Testis (tissue), 3 donors: ENCODE data around the gene RUSF1. TPM values are rescaled to one million over a fixed set of nuclear protein-coding genes. Genes with fewer than 3 reads are reported as not detected.

Experiments used
- DNase-seq: peaks from one replicate; pipeline ENCODE4 v3.0.0-alpha.2; 2019
- H3K27ac ChIP-seq, 2 donors: fragments of 200-600 bp; sonication (generic); one replicate each; pipeline ENCODE4 v1.5.1; 2019
- H3K27me3 ChIP-seq: fragments of 200-600 bp; sonication (generic); one replicate; pipeline ENCODE4 v1.5.1; 2019
- H3K36me3 ChIP-seq: fragments of 200-600 bp; sonication (generic); one replicate; pipeline ENCODE4 v1.5.1; 2017; ENCODE audit warnings: low read depth; ENCODE audit errors: missing control alignments
- H3K4me1 ChIP-seq: fragments of 200-600 bp; sonication (generic); one replicate; pipeline ENCODE4 v1.5.1; 2019
- H3K4me3 ChIP-seq, 2 donors: fragments of 200-600 bp; sonication (generic); one replicate each; pipeline ENCODE4 v1.5.1; 2017 to 2019
- H3K9me3 ChIP-seq: fragments of 200-600 bp; sonication (generic); one replicate; pipeline ENCODE4 v1.5.1; 2017
- CTCF ChIP-seq, 3 experiments: fragments of 450-650 bp in 2 of 3; fragments of 200-600 bp in 1 of 3; sonication (generic) in 1 of 3; IDR thresholded peaks; one replicate each; pipeline ENCODE4 v1.5.1; 2016 to 2019; ENCODE audit warnings: antibody characterized with exemption in 3 of 3, mild to moderate bottlenecking in 2 of 3, moderate library complexity in 1 of 3
- POLR2A ChIP-seq: fragments of 450-650 bp; IDR thresholded peaks from one replicate; pipeline ENCODE4 v1.6.1; 2017; ENCODE audit warnings: antibody characterized with exemption, mild to moderate bottlenecking, moderate library complexity
- WGBS, 2 donors: methylation state at CpG; one replicate each; pipeline ENCODE4 v1.1.5; 2018; 5-methylcytosine and 5-hydroxymethylcytosine counted together
- intact Hi-C: fragments of 100-400 bp; cut with DNase I; formaldehyde crosslinking; loops from one replicate; pipeline ENCODE4 v1.15.1; 2023; ENCODE audit warnings: low total_unique reads
- polyA plus RNA-seq: library from polyadenylated mRNA; stranded (reverse); fragments of 350-450 nt; fragmentation: Illumina TruSeq; extraction: RNeasy Lipid Tissue Mini Kit (QIAGEN cat#74804); gene quantifications from one replicate; pipeline ENCODE4 v1.2.3, GENCODE V29; 2014; ENCODE audit warnings: low read depth, low replicate concordance; ENCODE audit not compliant: insufficient read depth
- total RNA-seq, 2 donors: library from RNA; depleted of rRNA; stranded (reverse); fragments of >200 nt; gene quantifications; one replicate each; pipeline ENCODE4 v1.2.3, GENCODE V29; 2016

The RUSF1 gene
- total and polyA plus RNA-seq, 3 donors from 2014 or later, result 75.8 to 124 (median 102) TPM

- Histone ChIP-seq H3K36me3 (no peaks in the 10 kb centered on the region), H3K27me3 (no peaks in the 10 kb centered on the region), H3K9me3 (no peaks in the 10 kb centered on the region), H3K4me1 (peaks cover 7% of the 10 kb centered on the region), H3K4me3 (no peak overlapping the region), H3K27ac (no peak overlapping the region)
- TF ChIP-seq POLR2A (no peak), CTCF (IDR thresholded peaks at IDR 0.05) (no peak)
- intact Hi-C loops, result no loop called here
- no peak for DNase-seq
- 86 to 91% methylated on average over 1 to 17 of the region's 17 CpGs for WGBS, 2 donors
These were observed 43.4 kb downstream of the RUSF1 start for GRCh38 chr16:31464781-31465260.

- H3K9me3 ChIP-seq, result no peaks in the 10 kb centered on the region
- no peaks in the 10 kb centered on the region for H3K36me3 ChIP-seq
- intact Hi-C loops, result no loop called here
- DNase-seq, result no peak
- WGBS, 2 donors, result 89 to 96% methylated on average over 12 to 36 of the region's 36 CpGs
- no peak overlapping the region for H3K4me3 ChIP-seq
- peaks cover 7% of the 10 kb centered on the region for H3K4me1 ChIP-seq
- no peak for TF ChIP-seq CTCF (IDR thresholded peaks at IDR 0.05)
- no peak overlapping the region for H3K27ac ChIP-seq
- H3K27me3 ChIP-seq, result no peaks in the 10 kb centered on the region
These were observed 43.8 kb downstream of the RUSF1 start for GRCh38 chr16:31464348-31464769.

GRCh38 chr16:31461921-31462804 lies 46.0 kb downstream of the RUSF1 start:
- Histone ChIP-seq H3K4me1 (peaks cover 19% of the 10 kb centered on the region), H3K36me3 (no peaks in the 10 kb centered on the region), H3K27me3 (no peaks in the 10 kb centered on the region), H3K4me3 (no peak overlapping the region), H3K27ac (no peak overlapping the region), H3K9me3 (no peaks in the 10 kb centered on the region)
- intact Hi-C loops, result no loop called here
- TF ChIP-seq POLR2A, result no peak
- TF ChIP-seq CTCF (IDR thresholded peaks at IDR 0.05), result no peak
- 87 to 94% methylated on average over 22 to 31 of the region's 35 CpGs for WGBS, 2 donors
- DNase-seq, result no peak

GRCh38 chr16:31461201-31461920 lies 46.8 kb downstream of the RUSF1 start:
- H3K27ac ChIP-seq, result no peak overlapping the region
- no peaks in the 10 kb centered on the region for H3K27me3 ChIP-seq
- intact Hi-C loops, result no loop called here
- no peaks in the 10 kb centered on the region for H3K36me3 ChIP-seq
- H3K4me1 ChIP-seq, result peaks cover 26% of the 10 kb centered on the region
- TF ChIP-seq POLR2A (no peak), CTCF (IDR thresholded peaks at IDR 0.05) (no peak)
- no peak overlapping the region for H3K4me3 ChIP-seq
- no peak for DNase-seq
- 87 to 91% methylated on average over 7 to 10 of the region's 10 CpGs for WGBS, 2 donors
- H3K9me3 ChIP-seq, result no peaks in the 10 kb centered on the region
